ENCODE data around the gene DGCR8.

DGCR8 gene

DNA sequence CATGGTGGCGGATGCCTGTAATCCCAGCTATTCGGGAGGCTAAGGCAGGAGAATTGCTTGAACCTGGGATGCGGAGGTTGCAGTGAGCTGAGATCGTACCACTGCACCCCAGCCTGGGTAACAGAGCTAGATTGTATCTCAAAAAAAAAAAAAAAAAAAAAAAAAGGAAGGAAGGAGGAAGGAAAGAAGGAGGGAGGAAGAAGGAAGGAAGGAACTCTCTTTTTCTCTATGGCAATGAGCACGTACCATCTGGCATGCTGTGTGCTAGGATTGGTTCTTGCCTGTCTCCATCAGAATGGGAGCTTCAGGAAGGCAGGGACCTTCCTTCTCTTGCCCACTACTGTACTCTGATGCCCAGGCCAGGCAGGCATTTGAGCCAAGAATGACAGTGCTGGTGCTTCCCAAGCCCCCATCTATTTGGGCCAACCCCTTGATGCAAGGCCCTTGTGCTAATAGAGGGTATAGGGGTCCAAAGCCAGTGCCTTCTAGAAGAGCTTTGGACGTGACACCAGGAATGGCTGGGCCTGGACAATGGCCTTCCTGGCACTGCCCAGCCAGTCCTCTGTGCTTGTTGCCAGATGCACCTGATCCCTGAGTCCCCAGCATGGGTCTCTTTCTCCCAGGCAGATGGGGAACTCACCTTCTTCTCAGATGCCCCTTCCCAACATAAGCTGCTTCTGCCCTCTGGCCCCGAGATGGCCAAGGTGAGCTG lies 10.6 kb upstream of the DGCR8 start:
- no peak for DNase-seq

DNA sequence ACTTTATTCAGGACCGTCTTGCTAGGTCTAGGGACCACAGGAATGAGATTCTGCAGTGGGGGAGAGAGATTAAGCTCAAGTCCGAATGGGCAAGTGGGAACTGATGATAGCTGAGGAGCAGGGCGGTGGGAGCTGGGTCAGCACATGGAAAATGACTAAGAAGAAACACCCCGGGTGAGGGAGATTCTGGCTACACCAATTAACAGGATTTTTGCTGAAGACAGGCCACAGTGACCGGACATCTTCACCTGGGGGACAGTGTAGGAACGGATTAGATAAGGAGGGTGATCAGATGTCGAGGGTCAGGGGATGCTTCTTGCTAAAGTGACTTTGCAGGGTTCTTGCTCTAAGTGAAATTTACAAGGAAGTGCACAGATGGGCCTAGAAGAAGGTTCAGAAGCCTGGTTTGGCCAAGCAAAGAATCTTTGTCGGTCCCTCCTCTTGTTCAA lies 8.5 kb upstream of the DGCR8 start:
- DNase-seq, result no peak

- no peak for DNase-seq
Observed at GRCh38 chr22:20076627-20077172, 3.3 kb upstream of the DGCR8 start.

DNA sequence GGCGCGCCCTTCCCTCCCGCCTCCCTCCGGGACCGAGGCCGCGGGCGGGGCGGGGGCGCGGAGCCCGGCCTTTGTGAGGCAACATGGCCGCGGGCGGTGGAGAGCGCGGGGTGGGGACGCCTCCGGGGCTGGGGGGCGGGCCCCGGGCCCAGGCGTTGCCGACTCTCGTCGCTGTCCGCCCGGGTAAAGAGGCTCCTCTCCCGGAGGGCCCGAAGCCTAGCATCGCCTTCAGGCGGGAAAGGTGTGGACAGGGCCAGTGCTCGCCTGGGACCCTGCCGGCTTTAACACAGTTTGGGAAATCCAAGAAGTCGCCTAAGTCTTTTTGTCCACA lies 369 bp downstream of the DGCR8 start:
- DNase-seq, result peak; percentile 71

DNA sequence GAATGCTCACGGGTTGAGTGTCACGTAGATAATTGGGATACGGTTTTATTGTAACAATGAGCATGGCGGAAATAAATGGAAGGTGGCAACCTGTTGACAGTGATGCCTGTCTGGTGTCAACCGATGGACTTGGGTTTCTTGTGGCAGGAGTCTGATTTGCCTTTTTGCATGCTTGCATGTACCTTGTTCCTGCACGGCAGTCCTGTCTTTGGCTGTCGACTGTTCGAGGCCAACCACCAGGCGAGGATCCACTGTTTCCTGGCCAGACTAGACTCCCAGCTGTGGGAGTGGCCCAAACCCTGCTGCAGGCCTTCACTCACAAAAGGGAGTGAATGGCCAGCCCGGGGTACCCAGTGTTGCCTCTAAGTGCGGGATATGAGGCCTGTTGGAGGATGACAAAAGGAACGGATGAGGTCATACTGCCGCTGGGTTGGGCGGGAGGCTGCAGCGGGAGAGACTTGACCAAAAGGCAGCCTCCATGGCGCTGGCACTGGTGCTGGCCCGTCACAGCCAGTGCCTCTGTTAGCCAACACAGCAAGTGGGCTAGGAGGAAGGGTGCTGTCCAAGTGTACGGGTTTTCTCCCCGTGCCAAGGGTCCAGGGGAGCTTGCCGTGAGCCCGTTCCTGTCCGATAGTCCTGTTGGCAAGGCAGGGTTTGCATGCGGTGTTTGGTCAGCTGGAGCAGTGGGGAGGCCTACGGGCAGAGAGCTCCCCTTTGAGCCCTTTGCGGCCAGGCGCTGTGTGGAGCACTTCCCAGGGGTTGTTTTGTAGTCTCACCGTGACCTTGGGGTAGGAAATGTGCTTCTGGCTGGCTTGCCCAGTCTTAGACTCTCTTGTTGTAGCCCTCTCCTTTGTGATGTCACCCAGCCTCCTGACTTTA lies 974 bp downstream of the DGCR8 start:
- DNase-seq, result no peak

DNA sequence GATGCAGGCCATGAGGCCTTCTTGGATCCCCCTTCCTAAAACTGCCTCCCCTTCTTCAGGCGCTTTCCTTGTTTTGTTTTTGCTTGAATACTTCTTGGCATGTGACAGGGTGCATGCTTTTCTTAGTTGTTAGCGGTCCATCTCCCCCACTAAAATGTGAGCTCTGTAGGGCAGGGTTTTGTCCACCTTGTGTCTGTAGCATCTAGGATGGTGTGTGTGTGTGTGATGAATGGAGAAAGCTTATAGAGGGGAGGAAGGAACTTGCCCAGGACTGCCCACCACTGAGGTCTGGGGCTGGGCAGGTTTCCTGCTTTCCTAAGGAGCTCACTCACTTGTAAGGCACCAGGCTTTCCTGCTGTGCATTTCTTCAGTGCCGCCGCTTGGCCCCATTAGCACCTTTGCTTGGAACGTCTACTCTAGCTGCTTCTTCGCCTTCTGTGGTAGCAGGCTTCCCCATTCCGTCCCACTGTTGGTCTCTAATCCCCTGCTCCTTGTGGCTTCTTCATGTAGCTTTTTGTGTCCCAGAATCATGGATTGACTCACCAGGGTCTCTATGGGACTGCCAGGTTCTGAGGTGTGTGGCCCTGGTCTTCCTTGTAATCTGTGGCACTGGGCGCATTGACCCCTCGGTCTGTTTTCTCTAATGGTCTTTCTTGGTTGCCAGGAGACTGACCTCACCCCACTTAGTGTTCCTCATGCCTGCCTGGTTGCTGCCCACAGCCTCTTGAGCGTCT lies 3.3 kb downstream of the DGCR8 start:
- no peak for DNase-seq

GRCh38 chr22:20083891-20084546 lies 4.0 kb downstream of the DGCR8 start:
- DNase-seq, result no peak

DNA sequence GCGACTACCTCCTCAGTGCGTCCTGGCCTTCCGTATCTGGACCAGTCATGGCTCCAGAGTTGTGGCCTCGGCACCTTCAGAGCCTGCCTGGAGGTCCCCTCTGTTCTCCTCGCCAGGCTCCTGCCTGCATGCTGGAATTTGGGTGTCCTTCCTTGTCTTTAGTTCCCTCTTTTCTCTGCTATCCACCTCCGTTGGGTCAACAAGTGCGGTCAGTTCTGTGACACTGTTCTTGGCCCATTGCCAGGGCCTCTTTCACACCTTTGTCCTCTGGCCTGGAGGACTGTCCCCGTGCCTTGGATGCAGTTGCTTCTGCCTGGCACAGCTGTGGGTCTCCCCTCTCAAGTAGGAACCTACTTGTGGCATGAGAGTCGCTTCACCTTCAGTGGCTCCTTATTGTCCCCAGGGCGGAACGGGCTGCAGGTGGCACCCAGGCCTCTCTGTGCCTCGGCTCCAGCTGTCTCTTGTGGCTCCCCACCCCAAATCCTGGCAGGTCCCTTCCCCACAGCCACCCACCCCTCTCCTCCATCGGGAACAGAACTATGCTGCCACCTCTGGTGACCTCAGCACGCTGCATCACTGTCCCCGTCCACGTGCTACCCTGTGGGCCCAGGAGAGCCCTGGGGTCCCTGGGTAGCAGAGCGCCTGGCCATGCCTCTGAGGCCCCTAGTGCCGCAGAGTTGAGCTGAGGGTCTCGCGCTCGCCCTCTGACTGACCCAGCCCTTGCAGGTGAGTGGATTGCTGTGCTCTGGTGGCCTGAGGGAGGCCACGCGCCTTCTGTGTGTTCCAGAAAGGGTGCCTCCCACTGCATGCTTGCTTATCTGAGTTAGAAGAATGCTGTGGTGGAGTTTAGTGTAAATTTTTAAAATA lies 4.7 kb downstream of the DGCR8 start:
- DNase-seq, result no peak

GRCh38 chr22:20085651-20086050 lies 5.6 kb downstream of the DGCR8 start:
- no peak for DNase-seq

DNA sequence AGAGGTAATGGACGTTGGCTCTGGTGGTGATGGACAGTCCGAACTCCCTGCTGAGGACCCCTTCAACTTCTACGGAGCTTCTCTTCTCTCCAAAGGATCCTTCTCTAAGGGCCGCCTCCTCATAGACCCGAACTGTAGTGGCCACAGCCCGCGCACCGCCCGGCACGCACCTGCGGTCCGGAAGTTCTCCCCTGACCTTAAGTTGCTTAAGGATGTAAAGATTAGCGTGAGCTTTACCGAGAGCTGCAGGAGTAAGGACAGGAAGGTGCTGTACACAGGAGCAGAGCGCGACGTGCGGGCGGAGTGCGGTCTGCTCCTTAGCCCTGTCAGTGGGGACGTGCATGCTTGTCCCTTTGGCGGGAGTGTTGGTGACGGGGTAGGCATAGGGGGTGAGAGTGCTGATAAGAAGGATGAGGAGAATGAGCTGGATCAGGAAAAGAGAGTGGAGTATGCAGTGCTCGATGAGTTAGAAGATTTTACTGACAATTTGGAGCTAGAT lies 6.1 kb downstream of the DGCR8 start:
- no peak for DNase-seq

- no peak for DNase-seq
Observed at GRCh38 chr22:20086763-20087162, 6.7 kb downstream of the DGCR8 start.

DNA sequence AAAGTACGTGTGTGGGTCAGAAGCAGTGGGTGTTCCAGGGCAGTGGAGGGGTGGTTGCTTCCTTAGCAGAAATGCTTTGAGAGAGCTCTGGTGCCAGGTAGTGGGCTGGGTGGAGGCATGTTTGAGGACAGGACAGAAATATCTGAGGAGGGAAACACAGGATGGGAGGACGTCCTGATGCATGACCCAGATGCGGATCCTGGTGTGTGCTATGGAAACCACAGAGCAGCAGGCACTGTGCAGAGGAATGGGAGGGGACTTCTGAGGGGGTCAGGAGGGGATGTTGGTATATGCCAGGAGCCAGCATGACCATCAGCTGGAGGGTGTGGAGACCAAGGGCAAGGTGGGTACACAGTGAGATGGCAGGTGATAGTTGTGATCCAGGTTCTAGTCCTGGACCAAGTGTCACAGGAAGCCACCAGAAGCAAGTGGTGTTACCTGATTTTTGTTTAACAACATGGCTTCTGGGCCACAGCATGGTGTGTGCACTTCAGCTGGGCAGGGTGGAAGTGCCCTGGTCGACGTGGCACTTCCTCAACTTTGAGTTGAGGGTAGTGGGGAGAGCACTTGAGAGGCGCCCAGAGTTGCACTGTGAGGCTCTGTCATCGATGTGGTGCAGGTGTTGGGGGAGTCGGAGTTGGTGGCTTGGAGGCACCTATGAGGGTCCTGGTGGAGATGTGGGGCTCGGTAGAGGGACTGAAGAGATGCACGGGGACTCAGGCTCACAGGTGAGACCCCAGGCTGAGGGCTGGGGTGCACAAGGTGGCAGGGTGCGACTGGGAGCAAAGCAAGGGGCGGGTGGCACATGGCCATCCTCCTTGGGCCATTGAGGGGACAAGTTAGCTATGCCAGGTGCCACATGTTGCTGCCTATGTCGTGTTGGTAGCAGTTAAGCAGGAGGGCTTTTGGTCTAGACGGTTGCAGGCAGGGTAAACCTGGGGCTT lies 7.5 kb downstream of the DGCR8 start:
- peak; percentile 12 for DNase-seq

DNA sequence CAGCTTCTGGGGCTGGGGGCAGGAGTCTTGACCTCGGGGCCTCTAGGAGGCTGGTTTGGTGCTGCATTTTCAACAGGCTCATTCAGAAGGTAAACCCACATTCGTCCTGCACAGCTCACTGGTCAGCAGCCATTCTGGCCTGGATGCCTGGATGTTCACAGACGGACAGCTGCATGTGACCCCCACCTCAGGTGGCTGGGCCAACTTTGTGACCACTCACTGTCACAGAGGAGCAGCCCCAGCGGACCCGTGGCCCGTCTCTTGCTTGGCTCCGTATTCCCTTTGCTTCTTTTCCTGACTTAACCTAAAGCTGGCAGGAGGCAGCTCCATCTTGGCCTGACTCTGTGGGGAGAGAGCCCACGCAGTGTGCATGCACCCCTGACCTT lies 8.2 kb downstream of the DGCR8 start:
- DNase-seq, result no peak

GRCh38 chr22:20089226-20089976 lies 9.4 kb downstream of the DGCR8 start:
- DNase-seq, result no peak

GRCh38 chr22:20089977-20090729 lies 10.1 kb downstream of the DGCR8 start:
- DNase-seq, result no peak

GRCh38 chr22:20090730-20091240 lies 10.7 kb downstream of the DGCR8 start:
- DNase-seq, result no peak

- DNase-seq, result peak; percentile 37
Observed at GRCh38 chr22:20091690-20092476, 11.8 kb downstream of the DGCR8 start.

DNA sequence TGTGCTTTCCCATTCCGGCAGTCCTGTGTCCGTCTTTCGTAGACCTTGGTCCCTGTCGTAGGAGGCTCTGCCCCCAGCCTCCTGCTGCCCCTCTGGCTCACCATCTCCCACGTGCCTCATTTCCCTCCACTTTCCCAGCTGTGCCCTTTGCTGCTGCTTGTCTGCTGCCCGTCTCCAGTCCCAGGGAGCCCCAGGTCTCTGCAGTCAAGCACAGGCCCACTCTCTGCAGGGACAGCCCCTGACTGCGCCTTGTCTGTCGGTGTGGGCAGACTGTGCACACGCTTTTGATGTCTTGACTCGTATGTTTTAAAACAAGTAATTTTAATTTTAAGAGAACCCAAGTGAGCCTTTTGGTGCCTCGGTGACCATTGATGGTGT lies 12.4 kb downstream of the DGCR8 start:
- DNase-seq, result no peak
